T follicular helper cell (primary cell): ENCODE data around the gene PTPRR.

Experiments used
- DNase-seq: peaks from one replicate; pipeline ENCODE4 v3.0.0-alpha.2; 2020; ENCODE audit warnings: low read depth

PTPRR gene

DNA sequence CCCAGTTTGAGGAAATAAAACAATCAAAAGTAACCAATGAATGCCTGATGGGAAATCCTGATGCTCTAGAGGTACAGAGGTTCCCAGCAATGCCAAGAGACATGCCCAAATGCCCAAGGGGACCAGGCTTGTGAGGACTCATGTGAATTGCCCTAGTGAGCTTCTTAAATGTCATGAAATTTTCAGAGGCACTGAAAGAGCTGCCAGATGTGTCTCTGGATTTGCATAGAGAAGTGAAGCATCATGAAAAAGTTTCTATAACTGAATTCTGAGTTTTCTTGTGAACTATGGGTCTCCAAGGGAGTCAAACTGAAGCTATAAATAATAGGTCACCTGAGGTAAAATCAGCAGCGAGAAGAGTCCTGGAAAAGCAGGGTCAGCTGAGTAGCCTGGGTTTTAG is 9.9 kb downstream of the PTPRR start:
- DNase-seq: no peak

GRCh38 chr12:70908978-70909377 is 11.6 kb downstream of the PTPRR start:
- no peak for DNase-seq

DNA sequence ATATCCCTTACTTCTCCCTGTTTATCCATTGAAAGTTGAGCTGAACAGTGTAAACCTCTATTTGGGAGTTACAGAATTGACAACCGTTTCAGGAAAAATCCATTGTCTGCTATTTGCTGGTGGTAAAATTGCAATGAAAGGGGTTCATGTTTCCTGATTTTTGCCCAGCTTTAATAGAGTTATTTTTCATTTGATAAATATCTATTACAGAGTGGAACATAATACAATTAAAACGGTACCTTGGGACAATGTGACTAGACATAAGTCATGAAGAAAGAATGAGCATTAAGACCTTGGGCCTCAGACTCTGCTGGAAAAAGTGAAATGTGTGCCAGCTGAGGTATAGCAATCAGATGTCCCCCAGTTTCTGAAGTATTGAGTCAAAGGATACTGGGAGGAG is 13.1 kb downstream of the PTPRR start:
- no peak for DNase-seq

DNA sequence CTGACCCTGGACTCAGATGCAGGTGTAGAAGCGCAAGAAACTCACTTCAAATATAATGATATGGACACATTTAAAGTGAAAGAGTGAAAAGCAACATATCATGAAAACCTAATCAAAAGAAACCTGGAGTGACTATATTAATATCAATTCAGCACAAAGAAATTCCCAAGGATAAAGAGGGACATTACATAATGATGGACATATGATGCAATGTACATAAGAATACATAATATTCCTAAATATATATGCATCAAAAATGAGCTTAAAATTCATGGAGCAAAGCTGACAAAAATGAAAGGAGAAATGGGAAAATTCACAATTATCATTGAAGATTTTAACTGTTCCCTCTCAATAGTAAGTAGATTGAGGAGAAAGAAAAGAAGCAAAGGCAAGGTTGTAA is 24.6 kb downstream of the PTPRR start:
- DNase-seq: no peak

GRCh38 chr12:70892593-70892992 is 27.9 kb downstream of the PTPRR start:
- no peak for DNase-seq

DNA sequence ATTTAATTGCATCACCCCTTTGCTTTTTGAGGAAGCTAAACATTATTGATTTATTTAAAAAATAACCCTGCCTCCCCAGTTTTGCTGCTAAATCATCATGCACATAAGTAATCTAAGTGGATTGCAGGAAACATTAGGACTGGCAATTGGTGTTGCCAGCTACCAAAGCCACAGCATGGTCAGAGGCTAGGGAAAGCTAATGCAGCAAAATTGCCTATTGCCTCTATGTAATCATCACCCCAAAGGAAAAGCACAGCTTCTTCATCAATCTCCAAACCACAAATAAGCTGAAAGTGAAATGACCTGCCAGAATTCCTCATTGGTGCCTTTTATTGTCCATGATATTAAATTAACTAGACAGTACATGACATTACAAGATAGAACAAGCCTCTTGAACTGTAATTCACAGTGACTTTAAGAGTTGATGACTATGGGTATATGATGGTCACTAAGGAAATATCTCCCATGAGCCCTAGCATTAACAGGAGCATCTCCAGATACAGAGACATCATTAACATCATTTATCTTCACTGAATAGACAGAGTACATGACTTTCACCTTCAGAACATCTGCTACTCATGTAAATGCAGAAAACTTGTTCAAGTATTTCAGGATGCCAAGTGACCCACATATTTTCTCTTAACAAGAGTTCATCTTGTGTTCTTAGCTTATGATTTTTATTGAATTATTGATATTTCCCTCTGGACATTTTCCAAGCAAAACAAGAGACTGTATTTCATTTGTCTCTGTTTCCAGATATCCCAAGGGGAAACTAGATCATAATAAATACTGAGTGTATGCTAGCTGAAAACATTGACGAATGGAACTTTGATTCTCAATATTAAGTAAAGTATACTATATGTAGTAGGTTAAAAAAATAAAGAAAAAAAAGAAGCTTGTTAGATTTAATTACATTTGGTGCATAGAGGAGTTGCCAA is 29.4 kb downstream of the PTPRR start:
- DNase-seq: no peak

DNA sequence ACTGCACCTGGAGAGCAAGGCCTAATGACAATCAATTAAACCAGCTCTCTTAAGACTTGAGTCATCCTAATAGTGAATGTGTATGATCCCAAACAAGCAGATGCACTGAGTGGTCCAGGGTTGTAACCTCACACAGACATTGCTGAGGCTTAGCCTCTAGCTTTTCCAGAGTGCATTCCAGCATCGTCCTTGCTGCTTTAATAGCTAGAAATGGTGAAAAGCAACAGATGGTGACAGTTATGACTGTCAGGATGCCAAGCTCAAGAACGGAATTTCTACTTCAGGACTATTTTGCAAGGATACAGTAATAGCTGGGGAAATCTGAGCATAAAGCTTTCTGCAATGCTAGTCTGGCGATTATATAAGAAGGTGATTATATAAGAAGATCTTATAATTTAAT is 34.6 kb downstream of the PTPRR start:
- DNase-seq: no peak

GRCh38 chr12:70883855-70884254 is 36.7 kb downstream of the PTPRR start:
- no peak for DNase-seq

DNA sequence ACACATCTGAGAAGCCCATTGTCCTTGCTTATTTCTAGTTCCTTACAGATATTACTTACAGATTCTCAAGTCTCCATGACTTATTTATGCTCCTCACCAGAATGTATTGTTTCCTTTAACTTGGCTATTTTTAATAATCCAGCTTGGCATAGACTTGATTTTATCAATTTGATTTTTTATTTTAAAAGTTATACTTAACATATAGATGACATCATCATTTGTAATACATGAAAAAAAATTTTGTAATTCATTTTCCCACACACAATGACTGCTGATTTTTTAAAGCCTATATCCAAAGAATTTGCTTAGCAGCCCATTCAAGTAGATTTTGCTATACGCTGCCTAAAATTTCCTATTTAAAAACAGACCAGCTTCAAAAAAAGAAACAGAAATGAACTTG is 39.8 kb downstream of the PTPRR start:
- DNase-seq: no peak

GRCh38 chr12:70876952-70877351 is 43.6 kb downstream of the PTPRR start:
- DNase-seq: no peak

DNA sequence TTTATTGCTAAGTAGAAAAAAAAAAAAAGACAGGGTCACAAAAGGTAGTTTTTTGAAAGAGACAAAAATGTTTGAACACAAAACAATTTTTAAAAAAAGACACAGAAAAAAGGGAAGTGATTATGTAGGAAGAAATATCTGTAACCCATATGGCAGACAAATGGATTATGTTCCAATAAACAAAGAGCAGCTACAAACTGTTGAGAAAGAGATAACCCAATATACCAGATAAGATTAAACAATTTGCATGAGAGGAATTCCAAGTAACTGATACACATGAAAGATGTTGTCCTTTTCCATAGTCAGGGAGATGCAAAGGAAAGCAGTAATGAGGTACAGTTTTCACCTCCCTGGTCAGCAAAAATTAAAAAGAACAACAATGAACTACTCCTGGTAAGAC is 44.9 kb downstream of the PTPRR start:
- no peak for DNase-seq

GRCh38 chr12:70854881-70855568 is 65.5 kb downstream of the PTPRR start:
- no peak for DNase-seq

GRCh38 chr12:70854138-70854537 is 66.4 kb downstream of the PTPRR start:
- DNase-seq: no peak

DNA sequence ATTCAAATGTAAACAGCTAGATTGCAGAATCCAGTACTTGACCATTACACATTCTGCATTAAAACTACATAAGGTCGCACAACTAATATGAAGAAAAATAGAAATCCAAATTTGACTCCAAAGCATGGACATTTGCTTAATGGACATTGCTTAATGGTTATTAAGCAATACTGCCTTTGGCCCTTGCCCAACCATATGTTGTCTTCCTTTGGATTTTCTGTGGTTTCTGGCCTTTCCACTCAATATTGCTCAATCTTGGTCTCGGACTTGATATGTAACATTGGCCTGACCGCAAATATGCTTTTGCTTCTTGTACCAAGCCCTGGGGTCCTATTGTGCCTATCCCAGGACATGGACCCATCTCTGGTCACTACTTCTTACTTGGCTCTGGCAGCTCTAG is 67.2 kb downstream of the PTPRR start:
- DNase-seq: no peak

DNA sequence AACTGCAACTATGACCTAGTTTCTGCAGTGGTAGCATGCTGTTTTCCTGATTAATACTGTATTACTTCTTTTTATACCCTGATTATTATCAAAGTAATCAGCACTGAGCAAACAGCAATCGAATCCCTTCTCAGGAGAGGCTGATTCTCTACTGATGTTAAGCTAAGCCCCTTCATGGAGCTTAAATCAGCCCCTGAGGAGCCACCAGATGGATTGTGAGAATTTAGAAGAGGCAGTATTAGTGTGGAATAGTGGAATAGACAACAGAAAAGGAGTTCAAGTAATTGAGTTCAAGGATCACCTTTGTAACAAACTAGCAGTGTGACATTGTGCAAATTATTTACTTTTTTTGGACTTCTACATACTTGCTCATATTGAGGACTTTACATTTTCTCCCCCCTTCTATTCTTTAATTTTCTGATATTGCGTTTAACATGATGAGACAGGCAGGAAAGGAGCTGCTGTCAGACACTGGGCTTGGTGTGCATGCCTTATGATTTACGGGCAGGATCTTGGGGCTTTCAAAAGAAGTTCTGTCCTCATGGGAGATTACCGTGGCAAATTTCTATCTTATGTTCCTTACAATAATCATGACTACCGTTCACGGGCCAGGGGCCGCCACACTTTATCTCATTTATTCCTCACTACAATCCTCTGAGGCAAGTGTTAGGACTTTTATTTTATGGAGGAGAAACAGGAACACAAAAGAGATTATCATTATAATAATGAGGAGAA is 68.0 kb downstream of the PTPRR start:
- no peak for DNase-seq

GRCh38 chr12:70849265-70849960 is 71.1 kb downstream of the PTPRR start:
- no peak for DNase-seq

DNA sequence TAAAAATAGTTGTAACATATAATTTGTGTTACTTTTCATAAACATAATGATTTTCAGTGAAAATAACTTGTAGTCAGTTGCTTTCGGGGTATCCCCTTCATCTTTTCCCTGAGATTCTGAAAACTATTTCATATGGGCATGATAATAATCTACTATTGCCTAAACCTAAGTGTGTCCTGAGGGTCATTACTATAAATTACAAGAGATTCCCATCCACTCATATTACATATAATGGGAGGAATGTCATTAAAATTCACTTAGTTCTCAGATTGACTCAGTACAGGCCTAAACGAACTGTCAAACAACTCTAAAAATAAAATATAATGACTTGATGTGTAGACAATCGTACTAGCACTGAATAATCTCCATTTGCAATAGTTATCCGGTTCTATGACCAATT is 72.7 kb downstream of the PTPRR start:
- no peak for DNase-seq

- DNase-seq: no peak
Measured at GRCh38 chr12:70845268-70845667, 75.3 kb downstream of the PTPRR start.

- no peak for DNase-seq
Measured at GRCh38 chr12:70843363-70843762, 77.2 kb downstream of the PTPRR start.

- DNase-seq: no peak
Measured at GRCh38 chr12:70842942-70843341, 77.6 kb downstream of the PTPRR start.

GRCh38 chr12:70842136-70842535 is 78.4 kb downstream of the PTPRR start:
- DNase-seq: no peak
